Femur (tissue), 1 donor: ENCODE data around the gene AMOTL2.
A peak's percentile ranks its signal among the peaks of the same experiment; 100 is the strongest.

Experiments used
- DNase-seq: peaks from one replicate; pipeline ENCODE4 v3.0.0-alpha.2; 2017

AMOTL2 gene

DNA sequence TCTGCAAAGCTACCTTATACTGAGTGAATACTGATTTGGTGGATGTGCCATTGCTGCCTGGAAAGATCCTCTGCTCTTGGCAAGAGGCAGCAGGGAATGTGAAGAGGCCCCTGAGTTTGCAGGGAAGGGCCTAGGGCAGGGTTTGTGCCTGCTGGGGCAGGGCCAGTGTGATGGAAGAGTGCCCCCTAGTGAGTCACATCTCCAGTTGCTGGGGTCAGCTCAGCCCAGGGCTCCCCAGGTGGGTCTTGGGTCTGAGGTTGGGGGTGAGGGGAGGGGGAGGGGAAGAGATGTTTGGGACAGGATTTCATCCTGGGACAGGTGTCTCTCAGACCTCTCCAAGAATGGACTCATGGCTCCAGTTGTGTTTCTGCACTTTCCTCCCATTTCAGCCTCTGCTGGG is 4.1 kb upstream of the AMOTL2 start:
- peak; percentile 24 for DNase-seq

- DNase-seq, result no peak
These were observed 3.6 kb upstream of the AMOTL2 start for GRCh38 chr3:134377896-134378295.

DNA sequence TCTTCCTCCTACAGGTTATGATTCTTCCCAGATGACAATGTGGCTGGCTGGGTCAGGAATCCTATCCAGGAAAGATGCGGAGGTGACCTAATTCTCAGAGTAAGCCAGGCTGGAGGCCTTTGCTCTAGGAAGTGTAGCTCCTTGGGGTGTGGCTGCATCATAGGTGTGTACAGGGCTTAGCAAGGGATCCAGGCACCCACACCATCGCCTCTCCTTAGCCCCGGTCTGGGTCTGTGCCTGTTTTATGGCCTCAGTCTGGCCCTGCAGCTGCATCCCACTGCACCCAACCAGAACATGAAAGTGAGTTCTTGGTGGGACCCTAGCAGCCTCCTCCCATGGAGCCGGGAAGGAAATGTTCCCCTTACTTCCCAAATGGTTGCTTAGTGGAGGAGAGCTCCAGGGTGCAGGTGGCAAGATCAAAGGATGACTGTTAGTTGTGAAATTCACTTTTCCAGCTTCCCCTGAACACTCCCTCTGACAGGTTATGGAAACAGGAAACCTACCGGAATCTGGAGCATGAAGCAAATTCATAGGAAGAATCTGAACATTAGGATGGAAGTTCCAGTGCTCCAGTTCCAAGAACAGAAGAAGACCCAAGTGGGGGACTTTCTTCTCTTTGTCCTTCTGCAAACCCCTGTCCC is 2.7 kb upstream of the AMOTL2 start:
- DNase-seq, result no peak

DNA sequence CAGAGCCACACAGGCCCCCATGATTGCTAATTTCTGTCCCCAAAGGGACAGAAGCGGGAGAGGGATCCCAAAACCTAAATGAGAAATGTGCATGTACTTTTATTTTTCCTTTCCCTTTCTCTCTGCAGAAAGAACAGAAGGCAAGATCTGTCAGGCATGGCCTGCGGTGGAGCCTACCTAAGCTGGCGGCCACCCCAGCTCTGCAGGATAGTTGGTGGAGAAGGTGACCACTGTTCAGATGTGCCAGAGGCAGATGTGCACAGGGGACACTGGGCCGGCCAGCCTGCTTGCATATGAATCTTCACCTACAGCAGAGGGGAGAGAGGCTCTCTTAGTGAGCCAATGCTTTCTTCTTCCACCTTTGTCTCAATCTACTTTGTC is 2.1 kb upstream of the AMOTL2 start:
- no peak for DNase-seq

GRCh38 chr3:134375582-134376384 is 1.5 kb upstream of the AMOTL2 start:
- DNase-seq, result peak; percentile 21

DNA sequence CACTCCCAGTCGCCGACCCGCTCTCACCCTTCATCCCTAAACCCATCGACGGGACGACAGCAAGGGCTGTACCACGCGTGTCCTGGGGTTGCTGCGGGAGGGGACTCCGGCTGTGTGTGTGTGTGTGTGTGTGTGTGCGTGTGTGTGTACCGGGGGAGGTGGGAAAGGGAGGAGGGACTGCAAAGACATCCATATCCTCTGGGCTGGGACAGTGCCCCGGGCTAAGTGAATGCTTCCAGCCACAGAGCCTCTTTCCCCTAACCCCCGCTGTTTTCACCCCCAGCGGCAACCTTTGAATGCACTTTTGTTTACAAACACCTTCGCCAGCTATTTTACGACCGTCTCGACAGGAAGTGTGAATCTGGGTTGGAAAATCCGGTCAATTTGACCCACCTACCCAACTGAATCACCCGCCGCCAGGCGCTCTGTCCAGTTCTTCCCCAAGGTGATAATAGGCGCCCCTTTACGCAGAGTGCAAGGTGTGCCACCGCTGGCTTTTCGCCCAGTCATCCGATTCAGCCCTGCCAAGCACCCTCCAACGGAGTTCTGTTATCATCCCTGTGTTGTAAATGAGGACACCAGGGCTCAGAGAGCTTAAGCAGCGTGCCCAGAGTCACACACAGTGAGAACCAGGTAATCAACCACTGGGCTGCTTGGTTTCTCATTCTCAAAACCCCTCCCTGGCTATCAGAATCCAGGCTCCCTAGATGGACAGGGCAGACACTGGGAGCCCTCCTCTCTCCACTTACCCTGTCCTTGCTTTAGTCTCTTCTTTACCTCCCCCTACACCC is 739 bp upstream of the AMOTL2 start:
- no peak for DNase-seq

DNA sequence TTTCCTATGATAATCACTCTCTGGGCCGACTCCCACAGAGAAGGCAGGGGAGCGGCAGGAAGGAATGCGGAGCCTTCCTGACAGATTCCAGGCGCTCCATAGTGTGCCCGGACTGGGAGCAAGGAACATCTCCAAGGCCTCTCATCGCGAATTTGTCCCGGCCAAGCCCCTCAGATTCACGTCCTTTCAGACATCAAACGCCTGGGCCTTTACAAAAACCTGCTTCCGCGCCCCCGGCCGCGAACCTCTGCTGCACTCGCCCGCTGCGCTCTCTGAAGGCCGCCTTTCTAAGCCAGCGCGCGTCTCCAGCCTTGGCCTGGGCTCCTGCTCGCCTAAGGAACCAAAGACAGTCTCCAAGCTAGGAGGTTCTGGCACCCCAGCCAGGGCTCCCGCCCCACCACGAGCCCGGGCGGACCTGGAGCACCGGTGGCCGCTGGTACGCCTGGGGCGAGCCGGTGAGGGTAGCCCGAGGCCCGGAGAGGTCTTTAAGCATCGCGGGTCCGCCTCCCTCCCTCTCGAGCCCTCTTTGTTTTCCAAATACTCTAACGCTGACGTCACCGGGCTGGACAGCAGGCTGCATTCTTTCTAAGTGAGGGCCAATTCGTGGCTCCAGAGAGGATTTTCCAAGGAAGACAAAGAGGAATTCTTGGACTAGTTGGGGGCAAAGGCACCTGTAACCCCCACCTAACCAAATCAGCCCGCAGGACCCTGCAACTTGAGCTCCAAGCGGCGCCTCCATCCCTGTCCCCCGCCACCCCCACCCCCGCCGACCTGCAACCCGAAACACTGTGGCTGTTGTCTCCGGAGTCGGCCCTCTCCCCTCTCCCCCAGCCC is 759 bp downstream of the AMOTL2 start:
- DNase-seq, result peak; percentile 92

- DNase-seq, result no peak
These were observed 1.6 kb downstream of the AMOTL2 start for GRCh38 chr3:134372396-134373270.

GRCh38 chr3:134371542-134372324 is 2.5 kb downstream of the AMOTL2 start:
- no peak for DNase-seq

- DNase-seq, result peak; percentile 62
These were observed 3.4 kb downstream of the AMOTL2 start for GRCh38 chr3:134370611-134371531.

DNA sequence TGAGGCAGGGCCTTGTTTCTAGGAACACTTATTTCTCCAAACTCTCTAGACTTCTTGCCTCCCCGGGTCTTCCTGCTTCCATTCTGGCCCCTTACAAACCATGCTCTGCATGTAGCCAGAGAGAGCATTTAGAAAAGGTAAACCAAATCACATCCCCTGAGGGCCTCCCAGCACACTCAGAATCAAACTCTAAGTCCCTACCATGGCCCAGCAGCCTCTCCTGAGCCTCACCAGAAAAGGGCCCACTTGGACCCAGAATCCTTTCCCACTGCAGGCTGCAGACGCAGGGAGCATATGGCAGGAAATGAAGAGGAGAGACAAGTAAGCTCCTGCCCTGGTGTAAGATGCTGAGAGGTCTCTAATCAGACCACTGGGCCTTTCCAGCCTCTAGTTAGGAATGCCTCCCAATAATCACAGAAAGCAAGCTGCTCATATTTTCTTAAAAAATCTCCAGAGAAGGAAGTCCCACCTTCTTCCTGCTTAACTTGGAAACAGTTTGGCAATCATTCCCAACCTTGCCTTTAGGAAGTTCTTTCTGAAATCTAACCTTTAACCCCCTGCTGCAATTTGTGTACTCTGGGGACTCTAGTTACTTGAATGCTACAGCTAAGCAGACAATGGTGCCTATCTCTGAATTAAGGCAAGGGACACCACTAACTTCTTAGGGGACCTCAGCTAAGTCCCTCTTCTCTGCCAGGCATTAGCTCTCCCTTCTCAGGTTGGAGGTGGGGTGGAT is 4.2 kb downstream of the AMOTL2 start:
- DNase-seq, result no peak

DNA sequence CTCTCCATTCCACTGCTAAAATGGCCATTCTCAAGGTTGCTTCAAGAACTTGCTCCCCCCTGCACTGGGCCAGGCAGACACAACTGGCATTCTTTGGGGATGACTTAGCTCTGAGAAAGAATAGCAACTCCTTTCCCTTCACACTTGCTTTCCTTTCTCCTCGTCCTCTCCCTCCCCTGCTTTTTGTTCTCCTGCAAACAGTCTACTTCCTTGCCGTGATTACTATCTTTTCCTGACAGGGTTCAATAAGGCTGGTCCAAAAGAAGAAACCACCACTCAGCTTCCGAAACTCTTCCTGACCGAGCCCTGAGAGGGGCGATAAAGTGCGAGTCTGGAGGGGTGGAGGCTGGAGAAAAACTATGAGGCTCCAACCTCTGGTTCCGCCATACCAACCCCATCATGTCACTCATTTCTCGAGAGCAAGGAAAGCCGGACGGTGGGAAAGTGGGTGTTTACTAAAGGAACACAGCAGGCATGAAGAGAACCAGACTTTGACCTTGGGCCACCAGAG is 5.0 kb downstream of the AMOTL2 start:
- no peak for DNase-seq

DNA sequence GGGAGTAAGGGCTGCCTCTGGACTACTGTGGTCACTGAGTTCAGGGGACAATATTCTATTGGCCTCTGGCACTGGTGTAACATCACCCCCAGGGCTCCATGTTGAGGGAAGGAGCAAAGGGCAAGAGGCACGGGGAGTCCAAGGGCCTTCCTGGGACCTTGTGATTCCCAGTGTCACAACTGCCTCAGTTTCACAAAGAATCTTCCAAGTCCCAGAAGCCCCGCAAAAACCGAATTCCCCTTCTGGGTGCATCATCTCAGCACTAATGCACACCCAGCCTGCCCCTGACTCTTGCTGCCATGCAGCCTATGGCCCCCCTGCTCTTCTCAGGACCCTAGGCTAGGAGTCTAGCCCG is 5.5 kb downstream of the AMOTL2 start:
- no peak for DNase-seq

- DNase-seq, result peak; percentile 18
These were observed 6.1 kb downstream of the AMOTL2 start for GRCh38 chr3:134367869-134368750.

DNA sequence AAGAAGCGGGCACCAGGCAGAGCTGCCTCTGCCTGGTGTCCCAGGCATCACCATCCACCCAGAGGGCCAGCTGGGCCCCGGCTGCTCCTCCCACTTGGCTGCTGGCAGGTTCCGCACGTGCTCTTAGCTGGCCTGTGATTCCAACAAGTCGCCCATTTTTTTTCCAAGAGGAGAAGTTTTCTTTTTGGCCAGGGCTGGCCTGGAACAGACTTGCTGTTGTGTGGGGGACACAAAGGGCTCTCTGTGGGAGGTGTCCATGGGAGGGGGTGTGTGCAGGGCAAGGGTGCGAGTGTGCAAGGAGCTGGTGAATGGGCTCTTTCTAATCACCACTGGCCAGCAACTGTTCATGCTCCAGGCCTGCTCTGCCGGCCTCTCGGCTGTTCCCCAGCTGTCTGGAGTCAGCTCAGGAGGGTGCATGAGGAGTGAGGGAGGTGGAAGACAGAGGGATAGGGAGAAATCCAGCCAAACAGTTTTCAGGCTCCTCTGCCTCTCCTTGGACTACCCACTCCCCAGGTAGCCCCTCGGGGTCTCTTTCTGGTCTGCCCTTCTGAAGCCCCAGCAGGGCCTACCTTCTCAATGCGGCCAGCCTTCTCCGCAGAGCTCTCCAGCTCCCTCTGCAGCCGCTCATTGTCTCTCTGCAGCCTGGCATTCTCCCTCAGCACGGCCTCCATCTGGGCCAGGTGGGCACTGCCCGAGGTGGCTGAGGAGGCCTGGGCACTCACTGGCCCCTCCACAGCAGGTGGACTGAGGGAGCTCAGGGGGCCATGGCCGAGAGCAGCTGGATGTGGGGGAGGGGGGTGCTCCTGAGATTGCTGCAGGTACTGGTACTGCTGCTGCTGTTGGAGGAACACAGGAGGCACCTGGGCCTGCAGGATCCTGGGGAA is 7.1 kb downstream of the AMOTL2 start:
- peak; percentile 82 for DNase-seq

- peak; percentile 10 for DNase-seq
These were observed 7.9 kb downstream of the AMOTL2 start for GRCh38 chr3:134366221-134366927.
